HepG2 (cell line): Measurements from ENCODE around the gene CNOT10. TPM values are rescaled to one million over a fixed set of nuclear protein-coding genes. Genes with fewer than 3 reads are reported as not detected.
A peak's percentile ranks its signal among the peaks of the same experiment; 100 is the strongest.

Experiments used
- ARHGAP35 ChIP-seq: sonication (generic); formaldehyde crosslinking; IDR thresholded peaks from 2 replicates; pipeline ENCODE4 v1.9.0; 2022; ENCODE audit warnings: mild to moderate bottlenecking, inconsistent platforms, moderate library complexity, missing genetic modification reagents, borderline replicate concordance
- CENPX ChIP-seq: sonication (generic); formaldehyde crosslinking; IDR thresholded peaks from 2 replicates; pipeline ENCODE4 v1.9.0; 2021; ENCODE audit warnings: mild to moderate bottlenecking, missing genetic modification reagents, moderate library complexity
- KDM2A ChIP-seq: sonication (generic); formaldehyde crosslinking; IDR thresholded peaks from 2 replicates; pipeline ENCODE4 v1.4.0; 2020; ENCODE audit warnings: low read depth, missing genetic modification reagents, borderline replicate concordance
- NCOA1 ChIP-seq: sonication (generic); formaldehyde crosslinking; IDR thresholded peaks from 2 replicates; pipeline ENCODE4 v1.9.0; 2021; ENCODE audit warnings: missing genetic modification reagents
- NFYC ChIP-seq: IDR thresholded peaks from 2 replicates; pipeline ENCODE4 v1.6.1; 2016; ENCODE audit warnings: missing genetic modification reagents, missing compliant biosample characterization
- NR3C1 ChIP-seq: sonication (generic); formaldehyde crosslinking; IDR thresholded peaks from 2 replicates; pipeline ENCODE4 v1.4.0; 2020; ENCODE audit warnings: missing genetic modification reagents
- RFX3 ChIP-seq: IDR thresholded peaks from 2 replicates; pipeline ENCODE4 v1.6.1; 2016; ENCODE audit warnings: missing biosample characterization, missing genetic modification reagents
- SMAD3 ChIP-seq: sonication (generic); formaldehyde crosslinking; IDR thresholded peaks from 2 replicates; pipeline ENCODE4 v1.4.0; 2020; ENCODE audit warnings: missing genetic modification reagents
- SNAI1 ChIP-seq: sonication (generic); formaldehyde crosslinking; IDR thresholded peaks from 2 replicates; pipeline ENCODE4 v1.5.0; 2020; ENCODE audit warnings: mild to moderate bottlenecking, missing genetic modification reagents, borderline replicate concordance
- SRY ChIP-seq: sonication (generic); formaldehyde crosslinking; IDR thresholded peaks from 2 replicates; pipeline ENCODE4 v1.8.0; 2022; ENCODE audit warnings: mild to moderate bottlenecking, missing genetic modification reagents
- SSRP1 ChIP-seq: IDR thresholded peaks from 2 replicates; pipeline ENCODE4 v1.6.1; 2016; ENCODE audit warnings: control low read depth
- TEF ChIP-seq: sonication (generic); formaldehyde crosslinking; IDR thresholded peaks from 2 replicates; pipeline ENCODE4 v1.5.0; 2020; ENCODE audit warnings: missing genetic modification reagents
- TSC22D2 ChIP-seq: sonication (generic); formaldehyde crosslinking; IDR thresholded peaks from 2 replicates; pipeline ENCODE4 v1.5.1; 2020; ENCODE audit warnings: missing genetic modification reagents, mild to moderate bottlenecking, borderline replicate concordance
- ZNF124 ChIP-seq: sonication (generic); formaldehyde crosslinking; IDR thresholded peaks from 2 replicates; pipeline ENCODE4 v1.4.0; 2020; ENCODE audit warnings: missing genetic modification reagents
- ZNF33A ChIP-seq: sonication (generic); formaldehyde crosslinking; IDR thresholded peaks from 2 replicates; pipeline ENCODE4 v1.5.1; 2020; ENCODE audit warnings: missing genetic modification reagents, mild to moderate bottlenecking, moderate library complexity, borderline replicate concordance
- ZNF468 ChIP-seq: sonication (generic); formaldehyde crosslinking; IDR thresholded peaks from 2 replicates; pipeline ENCODE4 v1.8.0; 2022; ENCODE audit warnings: mild to moderate bottlenecking, moderate library complexity, missing genetic modification reagents
- ZNF776 ChIP-seq: sonication (generic); formaldehyde crosslinking; IDR thresholded peaks from 2 replicates; pipeline ENCODE4 v1.4.0; 2020; ENCODE audit warnings: mild to moderate bottlenecking, missing genetic modification reagents
- ZNF782 ChIP-seq: sonication (generic); formaldehyde crosslinking; IDR thresholded peaks from 2 replicates; pipeline ENCODE4 v1.4.0; 2020; ENCODE audit warnings: missing genetic modification reagents, mild to moderate bottlenecking, borderline replicate concordance
- polyA plus RNA-seq, 8 experiments: library from polyadenylated mRNA; depleted of rRNA in 3 of 8; stranded (reverse) in 7 of 8; unstranded in 1 of 8; fragments of >200 nt; fragmentation: Illumina TruSeq in 4 of 8; extraction: Trizol in 4 of 8; gene quantifications; 2 replicates each; pipeline versions ENCODE4 v1.2.1 to v1.2.3, GENCODE V29; 2011 to 2016; ENCODE audit warnings: low read depth in 4 of 8, missing spikeins in 1 of 8, mixed read lengths in 1 of 8; ENCODE audit not compliant: insufficient read depth in 1 of 8
- total RNA-seq, 5 experiments: library from RNA; depleted of rRNA; stranded (reverse); fragments of >200 nt; fragmentation: Illumina TruSeq; extraction: Trizol; gene quantifications; 2 replicates each; pipeline ENCODE4 v1.2.3, GENCODE V29; 2016; ENCODE audit warnings: low read depth in 1 of 5
- TF ChIP-seq, protein P1 (sequence below): sonication (generic); formaldehyde crosslinking; IDR thresholded peaks from 2 replicates; pipeline ENCODE4 v1.4.0; 2020; ENCODE audit warnings: missing genetic modification reagents
- TF ChIP-seq, protein P2 (sequence below), 2 experiments: IDR thresholded peaks; 2 replicates each; pipeline ENCODE4 v1.6.1; 2011 to 2012; ENCODE audit warnings: low read length in 2 of 2, borderline replicate concordance in 1 of 2, low read depth in 1 of 2, mild to moderate bottlenecking in 1 of 2, moderate library complexity in 1 of 2

Gene CNOT10
- total and polyA plus RNA-seq, 2 of the 13 experiments (the other 11 are each of a cell fraction or from before 2014, with no cell fraction given), result 21.2 to 34.1 TPM

DNA sequence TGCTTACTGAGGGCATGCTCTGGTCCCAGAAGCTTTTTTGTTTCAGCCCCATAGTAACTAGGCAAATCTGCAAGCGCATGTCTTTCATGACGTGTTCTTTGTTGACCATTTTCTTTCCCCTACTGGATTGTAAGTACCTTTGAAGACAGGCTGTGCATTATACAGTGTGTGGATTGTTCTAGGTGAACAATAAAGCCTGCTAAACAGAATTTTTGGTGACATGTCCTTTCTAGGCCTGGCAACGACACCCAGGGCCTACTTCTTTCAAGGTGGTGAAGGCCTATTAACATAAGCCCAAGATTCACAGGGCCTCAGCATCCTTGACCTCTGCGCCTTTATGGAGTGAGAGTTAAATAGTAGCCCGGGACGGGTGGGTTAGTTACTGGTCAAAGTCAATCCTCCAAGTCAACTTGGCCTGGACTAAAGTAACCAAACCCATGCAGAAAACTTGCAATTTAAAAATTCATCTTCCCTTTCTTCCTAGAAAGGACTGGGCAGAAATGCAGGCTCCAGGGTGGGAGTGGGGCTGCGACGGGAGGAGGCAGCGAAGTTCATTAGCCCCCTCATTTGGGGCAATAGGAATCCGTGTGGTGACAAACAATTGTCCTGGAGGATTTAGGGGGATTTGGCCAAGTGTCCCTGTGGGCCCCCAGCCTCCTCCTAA lies 95.2 kb downstream of the CNOT10 start (continued):
- TF ChIP-seq, protein P1, sequence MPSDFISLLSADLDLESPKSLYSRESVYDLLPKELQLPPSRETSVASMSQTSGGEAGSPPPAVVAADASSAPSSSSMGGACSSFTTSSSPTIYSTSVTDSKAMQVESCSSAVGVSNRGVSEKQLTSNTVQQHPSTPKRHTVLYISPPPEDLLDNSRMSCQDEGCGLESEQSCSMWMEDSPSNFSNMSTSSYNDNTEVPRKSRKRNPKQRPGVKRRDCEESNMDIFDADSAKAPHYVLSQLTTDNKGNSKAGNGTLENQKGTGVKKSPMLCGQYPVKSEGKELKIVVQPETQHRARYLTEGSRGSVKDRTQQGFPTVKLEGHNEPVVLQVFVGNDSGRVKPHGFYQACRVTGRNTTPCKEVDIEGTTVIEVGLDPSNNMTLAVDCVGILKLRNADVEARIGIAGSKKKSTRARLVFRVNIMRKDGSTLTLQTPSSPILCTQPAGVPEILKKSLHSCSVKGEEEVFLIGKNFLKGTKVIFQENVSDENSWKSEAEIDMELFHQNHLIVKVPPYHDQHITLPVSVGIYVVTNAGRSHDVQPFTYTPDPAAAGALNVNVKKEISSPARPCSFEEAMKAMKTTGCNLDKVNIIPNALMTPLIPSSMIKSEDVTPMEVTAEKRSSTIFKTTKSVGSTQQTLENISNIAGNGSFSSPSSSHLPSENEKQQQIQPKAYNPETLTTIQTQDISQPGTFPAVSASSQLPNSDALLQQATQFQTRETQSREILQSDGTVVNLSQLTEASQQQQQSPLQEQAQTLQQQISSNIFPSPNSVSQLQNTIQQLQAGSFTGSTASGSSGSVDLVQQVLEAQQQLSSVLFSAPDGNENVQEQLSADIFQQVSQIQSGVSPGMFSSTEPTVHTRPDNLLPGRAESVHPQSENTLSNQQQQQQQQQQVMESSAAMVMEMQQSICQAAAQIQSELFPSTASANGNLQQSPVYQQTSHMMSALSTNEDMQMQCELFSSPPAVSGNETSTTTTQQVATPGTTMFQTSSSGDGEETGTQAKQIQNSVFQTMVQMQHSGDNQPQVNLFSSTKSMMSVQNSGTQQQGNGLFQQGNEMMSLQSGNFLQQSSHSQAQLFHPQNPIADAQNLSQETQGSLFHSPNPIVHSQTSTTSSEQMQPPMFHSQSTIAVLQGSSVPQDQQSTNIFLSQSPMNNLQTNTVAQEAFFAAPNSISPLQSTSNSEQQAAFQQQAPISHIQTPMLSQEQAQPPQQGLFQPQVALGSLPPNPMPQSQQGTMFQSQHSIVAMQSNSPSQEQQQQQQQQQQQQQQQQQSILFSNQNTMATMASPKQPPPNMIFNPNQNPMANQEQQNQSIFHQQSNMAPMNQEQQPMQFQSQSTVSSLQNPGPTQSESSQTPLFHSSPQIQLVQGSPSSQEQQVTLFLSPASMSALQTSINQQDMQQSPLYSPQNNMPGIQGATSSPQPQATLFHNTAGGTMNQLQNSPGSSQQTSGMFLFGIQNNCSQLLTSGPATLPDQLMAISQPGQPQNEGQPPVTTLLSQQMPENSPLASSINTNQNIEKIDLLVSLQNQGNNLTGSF (CRISPR knock-in tag), result no peak
- no peak for TF ChIP-seq NR3C1 (CRISPR knock-in tag)
- no peak for TF ChIP-seq NCOA1 (CRISPR knock-in tag)
- 0 out of 2 replicates have a peak, but pooled peaks have one; percentile 11 for TF ChIP-seq SRY (CRISPR knock-in tag)
- TF ChIP-seq ZNF776, result no peak
- TF ChIP-seq ZNF124 (CRISPR knock-in tag), result peak; percentile 52; the same call in 1 of the 2 replicates
- no peak for TF ChIP-seq RFX3 (CRISPR knock-in tag)
- TF ChIP-seq ZNF468 (CRISPR knock-in tag), result no peak
- no peak for TF ChIP-seq SSRP1 (CRISPR knock-in tag)
- TF ChIP-seq, protein P2, sequence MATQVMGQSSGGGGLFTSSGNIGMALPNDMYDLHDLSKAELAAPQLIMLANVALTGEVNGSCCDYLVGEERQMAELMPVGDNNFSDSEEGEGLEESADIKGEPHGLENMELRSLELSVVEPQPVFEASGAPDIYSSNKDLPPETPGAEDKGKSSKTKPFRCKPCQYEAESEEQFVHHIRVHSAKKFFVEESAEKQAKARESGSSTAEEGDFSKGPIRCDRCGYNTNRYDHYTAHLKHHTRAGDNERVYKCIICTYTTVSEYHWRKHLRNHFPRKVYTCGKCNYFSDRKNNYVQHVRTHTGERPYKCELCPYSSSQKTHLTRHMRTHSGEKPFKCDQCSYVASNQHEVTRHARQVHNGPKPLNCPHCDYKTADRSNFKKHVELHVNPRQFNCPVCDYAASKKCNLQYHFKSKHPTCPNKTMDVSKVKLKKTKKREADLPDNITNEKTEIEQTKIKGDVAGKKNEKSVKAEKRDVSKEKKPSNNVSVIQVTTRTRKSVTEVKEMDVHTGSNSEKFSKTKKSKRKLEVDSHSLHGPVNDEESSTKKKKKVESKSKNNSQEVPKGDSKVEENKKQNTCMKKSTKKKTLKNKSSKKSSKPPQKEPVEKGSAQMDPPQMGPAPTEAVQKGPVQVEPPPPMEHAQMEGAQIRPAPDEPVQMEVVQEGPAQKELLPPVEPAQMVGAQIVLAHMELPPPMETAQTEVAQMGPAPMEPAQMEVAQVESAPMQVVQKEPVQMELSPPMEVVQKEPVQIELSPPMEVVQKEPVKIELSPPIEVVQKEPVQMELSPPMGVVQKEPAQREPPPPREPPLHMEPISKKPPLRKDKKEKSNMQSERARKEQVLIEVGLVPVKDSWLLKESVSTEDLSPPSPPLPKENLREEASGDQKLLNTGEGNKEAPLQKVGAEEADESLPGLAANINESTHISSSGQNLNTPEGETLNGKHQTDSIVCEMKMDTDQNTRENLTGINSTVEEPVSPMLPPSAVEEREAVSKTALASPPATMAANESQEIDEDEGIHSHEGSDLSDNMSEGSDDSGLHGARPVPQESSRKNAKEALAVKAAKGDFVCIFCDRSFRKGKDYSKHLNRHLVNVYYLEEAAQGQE (IDR thresholded peaks at IDR 0.05; ENCODE audit: borderline replicate concordance in 1 of 2, low read depth in 1 of 2, low read length in 2 of 2), result 0 out of 4 replicates have a peak, but pooled peaks of 1 of the 2 experiments have one; percentile 6
- TF ChIP-seq TEF (CRISPR knock-in tag), result no peak
- no peak for TF ChIP-seq ZNF782 (CRISPR knock-in tag)
- peak; percentile 73; the same call in 1 of the 2 replicates for TF ChIP-seq ZNF33A (CRISPR knock-in tag)
- TF ChIP-seq ARHGAP35 (CRISPR knock-in tag), result no peak
- TF ChIP-seq KDM2A (CRISPR knock-in tag), result no peak
- no peak for TF ChIP-seq SMAD3
- TF ChIP-seq NFYC (CRISPR knock-in tag), result no peak
- no peak for TF ChIP-seq SNAI1 (CRISPR knock-in tag)
- no peak for TF ChIP-seq TSC22D2 (CRISPR knock-in tag)
- TF ChIP-seq CENPX (CRISPR knock-in tag), result no peak
